Stimulated activated CD4-positive, alpha-beta T cell treated with anti-CD3 and anti-CD28 coated beads, Interleukin-1b, Interleukin-23, amount 100 ng/mL, for 24 hours (primary cell): ENCODE results near the gene S100B.
"Not testable (repeated sequence)": the region's sequence is repeated elsewhere in the genome, so short reads cannot be mapped to it uniquely, and the experiment has no call there.

ENCODE experiments used
- DNase-seq, 4 experiments: peaks; one replicate each; pipeline ENCODE4 v3.0.0-alpha.2; 2020; ENCODE audit warnings: low read depth in 4 of 4, low spot score in 1 of 4

S100B gene

GRCh38 chr21:46604329-46604974 is 430 bp downstream of the S100B start:
- DNase-seq: no peak

- no peak for DNase-seq
Observed at GRCh38 chr21:46603228-46603627, 1.7 kb downstream of the S100B start.

- no peak for DNase-seq
Observed at GRCh38 chr21:46600978-46601377, 3.9 kb downstream of the S100B start.

GRCh38 chr21:46600305-46600704 is 4.6 kb downstream of the S100B start:
- DNase-seq: no peak

GRCh38 chr21:46598581-46599572 is 6.0 kb downstream of the S100B start:
- no peak for DNase-seq

- no peak for DNase-seq
Observed at GRCh38 chr21:46597896-46598343, 7.0 kb downstream of the S100B start.

GRCh38 chr21:46597031-46597430 is 7.9 kb downstream of the S100B start:
- DNase-seq: no peak

- no peak for DNase-seq
Observed at GRCh38 chr21:46596201-46596600, 8.7 kb downstream of the S100B start.

GRCh38 chr21:46594276-46594675 is 10.6 kb downstream of the S100B start:
- no peak for DNase-seq

GRCh38 chr21:46585191-46585953 is 19.5 kb downstream of the S100B start:
- DNase-seq: no peak

GRCh38 chr21:46581780-46582307 is 23.0 kb downstream of the S100B start:
- no peak for DNase-seq

GRCh38 chr21:46579394-46579793 is 25.5 kb downstream of the S100B start:
- not testable (repeated sequence) for DNase-seq

GRCh38 chr21:46577786-46578185 is 27.1 kb downstream of the S100B start:
- DNase-seq: not testable (repeated sequence)

- no peak for DNase-seq
Observed at GRCh38 chr21:46572850-46573249, 32.0 kb downstream of the S100B start.

- DNase-seq: no peak
Observed at GRCh38 chr21:46570631-46571030, 34.3 kb downstream of the S100B start.

- no peak for DNase-seq
Observed at GRCh38 chr21:46570119-46570518, 34.8 kb downstream of the S100B start.

- no peak for DNase-seq
Observed at GRCh38 chr21:46569081-46569480, 35.8 kb downstream of the S100B start.

GRCh38 chr21:46568562-46568961 is 36.3 kb downstream of the S100B start:
- DNase-seq: no peak

- no peak for DNase-seq
Observed at GRCh38 chr21:46567348-46567747, 37.5 kb downstream of the S100B start.

GRCh38 chr21:46564391-46564790 is 40.5 kb downstream of the S100B start:
- no peak for DNase-seq

- no peak for DNase-seq
Observed at GRCh38 chr21:46562964-46563607, 41.8 kb downstream of the S100B start.
